Uterus (tissue), 4 donors: ENCODE measurements around the gene VWA8. TPM values are rescaled to one million over a fixed set of nuclear protein-coding genes. Genes with fewer than 3 reads are reported as not detected.

Experiments
- DNase-seq, 2 donors: peaks; one replicate each; pipeline ENCODE4 v3.0.0-alpha.2; 2019 to 2020
- H3K27ac ChIP-seq, 2 donors: fragments of 200-600 bp; sonication (generic); 1 replicate in 1 of 2; 2 replicates in 1 of 2; pipeline ENCODE4 v1.5.1; 2016 to 2018
- H3K27me3 ChIP-seq, 2 donors: fragments of 200-600 bp; sonication (generic); one replicate each; pipeline ENCODE4 v1.5.1; 2018 to 2019; ENCODE audit warnings: control low read depth in 1 of 2
- H3K36me3 ChIP-seq, 2 donors: fragments of 200-600 bp; sonication (generic); one replicate each; pipeline ENCODE4 v1.5.1; 2019; ENCODE audit warnings: control low read depth in 1 of 2
- H3K4me1 ChIP-seq, 2 donors: fragments of 200-600 bp; sonication (generic); one replicate each; pipeline ENCODE4 v1.5.1; 2018 to 2019; ENCODE audit warnings: control low read depth in 1 of 2
- H3K4me3 ChIP-seq, 2 donors: fragments of 200-600 bp; sonication (generic); 1 replicate in 1 of 2; 2 replicates in 1 of 2; pipeline ENCODE4 v1.5.1; 2018 to 2019; ENCODE audit warnings: mild to moderate bottlenecking in 1 of 2
- H3K9me3 ChIP-seq, 2 donors: fragments of 200-600 bp; sonication (generic); one replicate each; pipeline ENCODE4 v1.5.1; 2019; ENCODE audit warnings: control low read depth in 1 of 2
- POLR2A ChIP-seq, 2 donors: fragments of 450-650 bp; IDR thresholded peaks; one replicate each; pipeline ENCODE4 v1.6.1; 2016; ENCODE audit warnings: antibody characterized with exemption in 2 of 2, mild to moderate bottlenecking in 1 of 2, moderate library complexity in 1 of 2
- intact Hi-C: fragments of 100-400 bp; cut with DNase I; formaldehyde crosslinking; loops from one replicate; pipeline ENCODE4 v1.15.1; 2023; ENCODE audit warnings: low total_unique reads
- total RNA-seq, 4 donors: library from RNA; depleted of rRNA in 3 of 4; stranded (reverse); fragments of >200 nt in 3 of 4; gene quantifications; one replicate each; pipeline versions ENCODE4 v1.1.0 to v1.2.4, GENCODE V29; 2014 to 2023
- TF ChIP-seq, protein P1 (sequence below), 4 experiments: fragments of 200-600 bp in 2 of 4; fragments of 450-650 bp in 2 of 4; sonication (generic) in 2 of 4; IDR thresholded peaks; one replicate each; pipeline ENCODE4 v1.5.1; 2016 to 2019; ENCODE audit warnings: antibody characterized with exemption in 4 of 4, mild to moderate bottlenecking in 2 of 4, moderate library complexity in 1 of 4
- donor health status: DM: yes; HTN: yes; CAD: no.

The VWA8 gene
- total RNA-seq, 4 donors from 2014 or later, result 25.6 to 59.7 (median 37.5) TPM

DNA sequence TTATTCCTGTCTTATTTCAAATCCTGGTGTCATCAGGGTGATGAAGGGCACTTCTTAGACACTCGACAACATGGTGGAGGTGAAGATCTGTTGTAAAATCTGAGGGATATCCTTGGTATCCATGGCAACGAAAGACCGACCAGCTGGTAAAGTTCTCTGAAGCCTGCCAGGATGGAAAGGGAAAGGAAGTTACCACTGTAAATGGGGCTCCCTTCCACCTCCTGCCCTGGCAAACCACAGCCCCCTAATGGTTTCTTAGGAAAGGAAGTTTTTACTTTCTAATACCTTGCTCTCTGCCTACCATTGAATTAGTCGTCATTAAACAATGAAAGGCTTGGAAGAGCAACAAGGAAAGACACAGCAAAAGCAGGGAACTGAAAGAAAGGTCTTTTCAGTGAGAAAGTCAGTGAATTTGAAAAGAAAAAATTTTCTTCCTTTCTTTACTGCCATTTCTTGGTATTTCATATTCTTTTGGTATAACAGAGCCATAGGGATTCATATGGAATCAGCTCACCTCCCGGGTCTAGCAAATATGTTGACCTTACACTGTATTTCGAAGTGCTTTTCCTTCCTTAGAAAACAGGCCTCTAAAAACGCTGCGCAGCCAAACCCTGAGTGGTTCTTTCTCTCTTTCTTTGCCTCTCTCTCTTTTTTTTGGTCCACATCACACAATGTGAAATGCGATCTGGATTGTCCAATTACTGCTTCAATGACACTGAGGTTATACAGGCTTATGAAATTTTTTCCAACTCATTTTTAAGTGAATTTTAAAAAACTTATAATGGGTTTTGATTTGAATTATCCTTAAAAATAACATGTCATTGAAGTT lies 392.6 kb downstream of the VWA8 start:
- Histone ChIP-seq H3K27ac (no peak overlapping the region), H3K4me1 (no peaks in the 10 kb centered on the region), H3K36me3 (no peaks in the 10 kb centered on the region), H3K4me3 (no peak overlapping the region), H3K9me3 (no peaks in the 10 kb centered on the region), H3K27me3 (no peaks in the 10 kb centered on the region)
- TF ChIP-seq, protein P1, sequence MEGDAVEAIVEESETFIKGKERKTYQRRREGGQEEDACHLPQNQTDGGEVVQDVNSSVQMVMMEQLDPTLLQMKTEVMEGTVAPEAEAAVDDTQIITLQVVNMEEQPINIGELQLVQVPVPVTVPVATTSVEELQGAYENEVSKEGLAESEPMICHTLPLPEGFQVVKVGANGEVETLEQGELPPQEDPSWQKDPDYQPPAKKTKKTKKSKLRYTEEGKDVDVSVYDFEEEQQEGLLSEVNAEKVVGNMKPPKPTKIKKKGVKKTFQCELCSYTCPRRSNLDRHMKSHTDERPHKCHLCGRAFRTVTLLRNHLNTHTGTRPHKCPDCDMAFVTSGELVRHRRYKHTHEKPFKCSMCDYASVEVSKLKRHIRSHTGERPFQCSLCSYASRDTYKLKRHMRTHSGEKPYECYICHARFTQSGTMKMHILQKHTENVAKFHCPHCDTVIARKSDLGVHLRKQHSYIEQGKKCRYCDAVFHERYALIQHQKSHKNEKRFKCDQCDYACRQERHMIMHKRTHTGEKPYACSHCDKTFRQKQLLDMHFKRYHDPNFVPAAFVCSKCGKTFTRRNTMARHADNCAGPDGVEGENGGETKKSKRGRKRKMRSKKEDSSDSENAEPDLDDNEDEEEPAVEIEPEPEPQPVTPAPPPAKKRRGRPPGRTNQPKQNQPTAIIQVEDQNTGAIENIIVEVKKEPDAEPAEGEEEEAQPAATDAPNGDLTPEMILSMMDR (IDR thresholded peaks at IDR 0.05), result no peak
- no peak for TF ChIP-seq POLR2A (IDR thresholded peaks at IDR 0.05)
- no peak for DNase-seq
- intact Hi-C loops, result no loop called here

DNA sequence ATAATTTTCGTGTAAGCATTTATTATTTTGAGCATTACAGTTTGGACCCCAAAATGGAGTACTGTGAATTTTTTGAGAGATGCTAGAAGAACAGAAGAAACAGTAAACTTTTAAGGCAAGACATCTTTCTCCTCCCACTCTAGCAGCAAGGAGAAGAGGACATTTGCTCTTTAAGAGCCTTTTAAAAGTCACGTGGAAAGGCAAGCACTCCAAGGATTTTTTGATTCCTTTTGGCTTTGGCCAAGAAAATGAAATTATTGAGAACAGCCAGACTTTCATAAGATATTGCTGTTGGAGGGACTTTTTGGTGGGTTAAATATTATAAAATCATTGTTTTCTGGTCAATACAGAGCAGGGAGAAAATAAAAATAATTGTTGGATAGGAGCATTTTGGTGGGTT lies 393.5 kb downstream of the VWA8 start:
- TF ChIP-seq, protein P1 (IDR thresholded peaks at IDR 0.05), result no peak
- no peak for TF ChIP-seq POLR2A (IDR thresholded peaks at IDR 0.05)
- no peak overlapping the region for H3K27ac ChIP-seq
- intact Hi-C loops, result no loop called here

DNA sequence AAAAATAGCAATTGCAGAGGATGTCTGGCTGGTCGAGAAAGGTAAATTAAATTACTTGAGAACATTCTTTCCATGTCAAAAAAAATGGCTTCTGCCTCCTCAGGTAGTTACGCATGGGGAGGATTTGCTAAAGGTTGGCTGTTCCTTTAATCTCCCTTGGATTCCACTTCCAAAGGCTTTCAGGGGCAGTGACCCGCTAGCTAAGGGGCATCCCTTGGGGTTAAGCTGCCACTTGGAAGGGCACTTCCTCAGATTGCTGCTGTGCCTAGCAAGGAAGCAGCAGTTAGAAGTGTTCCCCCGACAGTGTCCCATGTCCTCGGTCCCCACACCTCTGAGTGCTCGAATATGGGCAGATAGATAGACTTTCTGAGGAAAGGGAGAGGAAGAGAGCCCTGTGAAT lies 395.1 kb downstream of the VWA8 start:
- no peaks in the 10 kb centered on the region for H3K36me3 ChIP-seq
- no peaks in the 10 kb centered on the region for H3K27me3 ChIP-seq
- intact Hi-C loops, result no loop called here
- no peak overlapping the region for H3K4me3 ChIP-seq
- no peak for DNase-seq
- TF ChIP-seq POLR2A (IDR thresholded peaks at IDR 0.05), result no peak
- TF ChIP-seq, protein P1 (IDR thresholded peaks at IDR 0.05), result no peak
- no peak overlapping the region for H3K27ac ChIP-seq
- H3K9me3 ChIP-seq, result no peaks in the 10 kb centered on the region
- no peaks in the 10 kb centered on the region for H3K4me1 ChIP-seq

More for the DNA sequence above, 393.5 kb downstream of the VWA8 start:
- H3K4me3 ChIP-seq, result no peak overlapping the region
- no peaks in the 10 kb centered on the region for H3K9me3 ChIP-seq
- H3K27me3 ChIP-seq, result no peaks in the 10 kb centered on the region
- DNase-seq, result no peak
- no peaks in the 10 kb centered on the region for H3K4me1 ChIP-seq
- H3K36me3 ChIP-seq, result no peaks in the 10 kb centered on the region

DNA sequence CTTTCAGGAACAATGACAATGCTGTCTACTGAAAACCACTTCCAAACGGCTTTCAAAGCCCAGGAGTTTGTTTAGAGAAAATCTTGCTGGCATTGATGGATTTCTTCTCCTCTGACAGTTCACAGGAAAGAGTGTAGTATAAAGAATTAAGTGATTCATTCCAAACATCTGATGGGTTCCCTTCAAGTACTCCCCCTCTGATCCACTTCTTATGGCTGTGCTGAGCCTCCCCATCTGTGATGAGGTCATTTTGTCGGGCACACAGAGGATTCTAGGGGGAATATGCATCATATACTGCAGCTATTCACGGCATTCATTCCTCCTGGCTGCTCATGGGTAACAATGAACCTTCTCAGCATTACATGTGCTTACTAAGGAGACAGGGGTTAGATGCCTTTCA lies 395.7 kb downstream of the VWA8 start:
- no peaks in the 10 kb centered on the region for H3K36me3 ChIP-seq
- H3K4me1 ChIP-seq, result no peaks in the 10 kb centered on the region
- no peaks in the 10 kb centered on the region for H3K9me3 ChIP-seq
- no peak for TF ChIP-seq POLR2A (IDR thresholded peaks at IDR 0.05)
- TF ChIP-seq, protein P1 (IDR thresholded peaks at IDR 0.05), result no peak
- H3K27ac ChIP-seq, result no peak overlapping the region
- H3K4me3 ChIP-seq, result no peak overlapping the region
- no peaks in the 10 kb centered on the region for H3K27me3 ChIP-seq
- intact Hi-C loops, result no loop called here
- no peak for DNase-seq

DNA sequence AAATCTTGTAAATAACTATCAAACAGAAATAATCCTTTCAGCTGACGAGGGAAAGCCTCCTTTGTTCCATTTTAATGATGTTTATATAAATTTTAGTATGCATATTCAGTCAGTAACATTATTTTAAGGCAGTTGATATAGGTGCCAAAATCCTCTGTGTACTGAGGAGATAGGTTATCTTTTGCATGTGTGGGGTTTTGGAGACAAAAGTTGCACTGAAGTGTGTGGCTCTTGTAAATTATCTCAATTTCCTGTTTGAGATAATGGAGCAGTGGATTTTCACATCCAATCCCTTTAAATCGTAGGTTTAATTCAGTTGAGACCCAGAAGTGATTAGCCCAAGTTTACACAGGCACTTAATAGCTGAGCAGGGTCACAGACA lies 396.9 kb downstream of the VWA8 start:
- no peak for DNase-seq
- Histone ChIP-seq H3K9me3 (no peaks in the 10 kb centered on the region), H3K27ac (no peak overlapping the region), H3K4me3 (no peak overlapping the region), H3K27me3 (no peaks in the 10 kb centered on the region), H3K4me1 (no peaks in the 10 kb centered on the region), H3K36me3 (no peaks in the 10 kb centered on the region)
- intact Hi-C loops, result no loop called here
- TF ChIP-seq, protein P1 (IDR thresholded peaks at IDR 0.05), result no peak
- no peak for TF ChIP-seq POLR2A (IDR thresholded peaks at IDR 0.05)
